C4-2B (cell line): ENCODE measurements around the gene NSFL1C.

Source experiments
- CTCF ChIP-seq: fragments of 450-650 bp; conservative IDR thresholded peaks from 2 replicates; pipeline ENCODE4 v1.5.1; 2017; ENCODE audit warnings: mild to moderate bottlenecking
- ZFX ChIP-seq: fragments of 450-650 bp; IDR thresholded peaks from 2 replicates; pipeline ENCODE4 v1.6.1; 2017

DNA sequence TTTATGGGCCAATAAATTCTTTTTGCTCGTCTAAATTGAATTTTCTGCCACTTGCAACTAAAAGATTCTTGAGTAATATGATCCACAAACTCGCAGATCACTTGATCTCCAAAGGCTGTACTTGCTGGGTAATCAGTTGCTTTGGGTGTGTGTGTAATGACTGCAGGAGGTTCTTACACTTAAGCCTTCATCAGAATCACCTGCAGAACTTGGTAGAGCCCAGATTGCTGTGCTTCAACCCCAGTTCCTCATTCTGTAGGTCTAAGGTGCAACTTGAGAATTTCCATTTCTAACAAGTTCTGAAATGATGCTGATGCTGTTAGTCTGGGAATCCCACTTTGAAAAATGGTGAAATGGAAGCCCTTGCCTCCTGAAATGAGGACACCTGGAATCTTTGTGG is 60.8 kb downstream of the NSFL1C start:
- TF ChIP-seq CTCF (no peak), ZFX (no peak)
